A375 (cell line): ENCODE results near the gene PDHB. TPM values are rescaled to one million over a fixed set of nuclear protein-coding genes. Genes with fewer than 3 reads are reported as not detected.

ENCODE experiments used
- total RNA-seq: library from RNA; depleted of rRNA; stranded (reverse); fragments of >200 nt; shearing (Covaris generic); gene quantifications from 2 replicates; pipeline ENCODE4 v1.2.3, GENCODE V29; 2014; rRNA removed

PDHB gene
- 309 and 330 TPM in 2 replicates for total RNA-seq

GRCh38 chr3:58433400-58434167 lies at the start of gene PDHB:
TSS of gene PDHB (minus strand) at chr3:58433832. CDS start at chr3:58433809, 23 bp downstream.

Other genes with a start within 250 kb of the PDHB start
- gene DNASE1L3, start 222.9 kb downstream of the PDHB start, total RNA-seq, result not detected in 2 replicates
- gene ABHD6, start 196.0 kb downstream of the PDHB start, total RNA-seq, result 10.4 and 11.2 TPM in 2 replicates
- 16.3 and 19.6 TPM in 2 replicates for gene RPP14, start 127.6 kb downstream of the PDHB start, total RNA-seq
- gene HTD2, start 127.3 kb downstream of the PDHB start, total RNA-seq, result 2.8 and 3.3 TPM in 2 replicates
- gene PXK, start 100.9 kb downstream of the PDHB start, total RNA-seq, result 28.2 and 31.5 TPM in 2 replicates
- 10.0 and 14.9 TPM in 2 replicates for gene KCTD6, start 58.3 kb upstream of the PDHB start, total RNA-seq
- 25.9 and 28.7 TPM in 2 replicates for gene ACOX2, start 103.4 kb upstream of the PDHB start, total RNA-seq
- gene FAM107A, start 143.6 kb upstream of the PDHB start, total RNA-seq, result 0.03 TPM in 1 of 2 replicates, not detected in the other
- gene FAM3D, start 232.9 kb upstream of the PDHB start, total RNA-seq, result not detected in 2 replicates